ENCODE data around the gene CERS5. TPM values are rescaled to one million over a fixed set of nuclear protein-coding genes. Genes with fewer than 3 reads are reported as not detected.

The CERS5 gene
- total RNA-seq, 2 donors from 2014 or later: 15.6 to 22.8 TPM

GRCh38 chr12:50110127-50110761 lies 56.9 kb downstream of the CERS5 start:
- ATAC-seq (peak in 1 of 2 donors; percentile 1), DNase-seq (peak; percentile 56)
- intact Hi-C loops (cut with DNase I): no loop called here

- DNase-seq (no peak), ATAC-seq (no peak)
- intact Hi-C loops (cut with DNase I): no loop called here
Observed at GRCh38 chr12:50109319-50109718, 57.9 kb downstream of the CERS5 start.

- no peak for DNase-seq
Observed at GRCh38 chr12:50107416-50108268, 59.5 kb downstream of the CERS5 start.

GRCh38 chr12:50106907-50107306 lies 60.3 kb downstream of the CERS5 start:
- intact Hi-C loops (cut with DNase I): no loop called here
- ATAC-seq (no peak), DNase-seq (no peak)

More at GRCh38 chr12:50107416-50108268, 59.5 kb downstream of the CERS5 start:
- intact Hi-C loops (cut with DNase I): no loop called here
- ATAC-seq: no peak

- intact Hi-C loops (cut with DNase I): no loop called here
- DNase-seq (no peak), ATAC-seq (no peak)
Observed at GRCh38 chr12:50105913-50106450, 61.2 kb downstream of the CERS5 start.

- intact Hi-C loops (cut with DNase I): no loop called here
- ATAC-seq: no peak
- no peak for DNase-seq
Observed at GRCh38 chr12:50104417-50105366, 62.5 kb downstream of the CERS5 start.

GRCh38 chr12:50103767-50104321 lies 63.3 kb downstream of the CERS5 start, which contains the start of gene GPD1:
Gene GPD1 (plus strand): TSS chr12:50104008. CDS start chr12:50104051, 43 bp downstream.
- peak; percentile 84 to 89 for ATAC-seq
- peak; percentile 69 for DNase-seq
- intact Hi-C loops (cut with DNase I): no loop called here

GRCh38 chr12:50103351-50103750 lies 63.8 kb downstream of the CERS5 start:
- DNase-seq: no peak

GRCh38 chr12:50102646-50103309 lies 64.4 kb downstream of the CERS5 start:
- DNase-seq (no peak), ATAC-seq (peak; percentile 8 to 60)
- intact Hi-C loops (cut with DNase I): no loop called here

More at GRCh38 chr12:50103351-50103750, 63.8 kb downstream of the CERS5 start:
- ATAC-seq: no peak
- intact Hi-C loops (cut with DNase I): no loop called here

GRCh38 chr12:50102131-50102531 lies 65.0 kb downstream of the CERS5 start:
- peak in 1 of 2 donors; percentile 17 for ATAC-seq
- intact Hi-C loops (cut with DNase I): no loop called here
- DNase-seq: no peak

GRCh38 chr12:50101663-50102062 lies 65.5 kb downstream of the CERS5 start:
- intact Hi-C loops (cut with DNase I): no loop called here
- DNase-seq (no peak), ATAC-seq (peak in 1 of 2 donors; percentile 7)

- DNase-seq: no peak
- intact Hi-C loops (cut with DNase I): no loop called here
- ATAC-seq: no peak
Observed at GRCh38 chr12:50100561-50100960, 66.6 kb downstream of the CERS5 start.

GRCh38 chr12:50099302-50100008 lies 67.7 kb downstream of the CERS5 start:
- DNase-seq: no peak
- intact Hi-C loops (cut with DNase I): no loop called here
- peak in 1 of 2 donors; percentile 9 for ATAC-seq

- ATAC-seq (no peak), DNase-seq (no peak)
- intact Hi-C loops (cut with DNase I): no loop called here
Observed at GRCh38 chr12:50097952-50098351, 69.2 kb downstream of the CERS5 start.

- no peak for DNase-seq
- ATAC-seq: no peak
- intact Hi-C loops (cut with DNase I): no loop called here
Observed at GRCh38 chr12:50090391-50090790, 76.8 kb downstream of the CERS5 start.

GRCh38 chr12:50089730-50090129 lies 77.4 kb downstream of the CERS5 start:
- intact Hi-C loops (cut with DNase I): no loop called here
- ATAC-seq (no peak), DNase-seq (no peak)

- DNase-seq (no peak), ATAC-seq (peak in 1 of 2 donors; percentile 3)
- intact Hi-C loops (cut with DNase I): no loop called here
Observed at GRCh38 chr12:50088577-50089335, 78.4 kb downstream of the CERS5 start.
